GM19351 (cell line): ENCODE measurements around the gene PREX1.

Experiments
- ATAC-seq: cut with Tn5 transposase; IDR thresholded peaks from one replicate; pipeline ENCODE4 v1.9.1; 2021; ENCODE audit warnings: mild to moderate bottlenecking, moderate library complexity; ENCODE audit not compliant: unreplicated experiment

PREX1 gene

DNA sequence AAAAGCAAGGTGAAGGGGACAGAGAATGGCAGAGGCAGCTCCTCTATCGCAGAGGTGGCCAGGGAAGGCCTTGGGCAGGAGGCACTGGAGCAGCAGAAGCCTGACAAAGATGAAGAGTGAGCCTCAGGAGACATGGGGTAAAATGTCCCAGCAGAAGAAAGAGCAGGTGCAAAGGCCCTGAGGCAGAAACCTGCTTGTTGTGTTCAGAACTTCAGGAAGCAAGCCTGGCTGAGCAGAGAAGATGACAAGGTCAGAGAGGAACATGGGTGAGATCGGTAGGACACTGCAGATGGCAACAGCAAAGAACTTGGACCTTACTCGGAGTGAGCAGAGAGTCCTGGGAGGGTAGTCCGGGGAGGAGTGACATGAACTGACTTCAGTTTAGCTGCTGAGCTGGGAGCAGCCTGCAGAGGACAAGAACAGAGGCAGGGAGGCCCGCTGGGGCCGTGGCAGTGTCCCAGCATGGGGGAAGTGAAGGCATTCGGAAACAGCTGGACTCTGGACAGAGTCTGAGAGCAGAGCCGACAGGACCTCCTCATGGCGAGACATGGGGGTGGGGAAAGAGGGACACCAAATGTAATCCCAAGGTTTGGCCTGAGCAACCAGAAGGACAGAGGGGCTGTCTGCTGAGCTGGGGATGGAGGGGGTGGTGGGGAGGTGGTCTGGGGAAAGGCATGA lies 106.3 kb downstream of the PREX1 start:
- no peak for ATAC-seq

DNA sequence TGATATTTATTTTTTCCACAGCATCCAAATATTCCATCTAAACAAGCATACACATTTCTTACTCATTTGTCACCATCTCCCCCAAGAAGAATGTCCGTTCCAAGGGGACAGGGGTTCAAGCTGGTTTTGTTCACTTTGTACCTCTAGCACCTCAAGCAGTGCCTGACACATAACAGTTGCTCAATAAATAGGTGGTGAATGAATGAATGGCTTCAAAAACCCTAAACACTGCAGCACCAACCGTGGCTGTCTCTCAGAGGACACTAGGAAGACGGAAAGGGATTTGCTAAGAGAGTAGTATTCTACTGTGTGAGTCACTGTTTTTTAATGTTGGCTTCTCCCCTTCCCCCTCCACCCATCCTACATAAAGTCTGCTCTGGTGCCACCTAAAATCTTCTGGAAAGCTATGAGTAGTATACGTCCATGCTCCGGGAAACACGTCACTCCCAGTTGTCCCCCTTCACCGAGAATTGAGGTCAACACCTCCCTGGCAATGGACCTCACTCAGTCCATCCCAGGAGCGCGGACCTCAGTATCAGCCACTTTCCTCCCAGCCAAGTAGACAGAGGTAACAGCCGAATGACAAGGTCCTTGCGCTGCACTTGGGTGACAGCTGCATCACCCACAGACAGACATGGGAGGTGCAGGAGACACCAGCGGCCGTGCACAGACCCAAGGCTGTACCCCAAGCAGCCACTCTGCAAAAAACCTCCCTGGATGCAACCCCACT lies 107.4 kb downstream of the PREX1 start:
- no peak for ATAC-seq

DNA sequence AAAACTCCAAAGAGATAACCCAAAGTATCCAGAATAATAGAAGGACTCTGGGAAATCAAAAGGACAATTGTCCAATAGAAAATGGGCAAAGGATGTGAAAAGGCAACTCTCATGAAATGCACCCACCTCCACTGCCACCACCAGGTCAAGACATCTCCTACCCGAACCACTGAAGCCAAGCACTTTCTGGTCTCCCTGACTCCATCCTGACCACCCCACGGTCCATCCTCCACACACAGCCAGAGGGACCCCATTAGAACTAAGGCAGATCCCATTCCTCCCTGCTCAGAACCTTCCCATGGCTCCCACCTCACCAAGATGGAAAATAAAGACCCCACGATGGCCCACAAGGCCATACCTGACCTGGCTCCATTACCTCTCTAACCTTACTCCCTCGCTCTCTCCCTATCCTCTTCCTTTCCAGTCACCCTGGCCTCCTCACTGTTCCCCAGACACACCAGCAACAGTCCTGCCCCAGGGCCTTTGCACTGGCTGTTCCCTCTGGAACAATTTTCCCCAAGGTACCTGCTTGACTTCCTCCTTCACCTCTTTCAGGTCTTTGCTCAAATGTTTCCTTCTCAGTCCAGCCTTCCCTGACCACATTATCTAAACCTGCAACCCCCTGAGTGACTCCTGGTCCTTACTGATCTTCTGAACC lies 108.1 kb downstream of the PREX1 start:
- ATAC-seq, result no peak

DNA sequence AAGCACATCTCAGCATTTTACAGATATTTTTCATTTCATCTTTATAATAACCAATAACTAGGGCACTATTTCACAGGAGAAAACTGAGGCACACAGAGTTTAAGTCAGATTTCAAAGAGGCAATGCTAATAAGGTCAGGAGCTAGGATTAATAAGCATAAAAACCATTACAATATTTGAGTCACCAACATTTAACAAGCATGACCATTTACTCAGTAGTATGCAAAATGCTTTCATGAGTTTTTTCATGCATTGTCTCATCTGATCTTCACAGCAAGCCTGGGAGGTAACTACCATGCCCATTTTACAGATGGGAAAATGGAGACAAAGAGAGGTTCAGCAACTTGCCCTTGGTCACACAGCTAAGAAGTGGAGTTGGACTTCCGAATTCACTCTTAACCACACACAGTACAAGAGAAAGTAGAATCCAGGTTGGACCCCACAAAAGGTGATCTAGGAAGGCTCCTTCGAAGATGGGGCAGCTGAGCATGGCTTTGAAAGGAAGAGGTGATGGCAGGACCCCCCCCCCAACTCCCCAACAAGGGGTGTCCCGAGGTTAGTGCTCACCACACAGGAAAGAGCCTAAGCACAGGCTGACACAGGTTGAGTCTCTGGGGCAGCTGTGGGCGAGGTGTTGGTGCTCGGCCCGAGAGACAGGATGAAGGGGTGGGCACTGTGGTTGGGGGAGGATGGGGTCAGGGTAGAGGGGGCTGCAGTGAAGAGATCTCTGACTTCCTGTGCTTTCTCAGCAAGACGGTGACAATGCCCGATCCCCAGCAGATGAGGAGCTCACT lies 108.8 kb downstream of the PREX1 start:
- no peak for ATAC-seq

DNA sequence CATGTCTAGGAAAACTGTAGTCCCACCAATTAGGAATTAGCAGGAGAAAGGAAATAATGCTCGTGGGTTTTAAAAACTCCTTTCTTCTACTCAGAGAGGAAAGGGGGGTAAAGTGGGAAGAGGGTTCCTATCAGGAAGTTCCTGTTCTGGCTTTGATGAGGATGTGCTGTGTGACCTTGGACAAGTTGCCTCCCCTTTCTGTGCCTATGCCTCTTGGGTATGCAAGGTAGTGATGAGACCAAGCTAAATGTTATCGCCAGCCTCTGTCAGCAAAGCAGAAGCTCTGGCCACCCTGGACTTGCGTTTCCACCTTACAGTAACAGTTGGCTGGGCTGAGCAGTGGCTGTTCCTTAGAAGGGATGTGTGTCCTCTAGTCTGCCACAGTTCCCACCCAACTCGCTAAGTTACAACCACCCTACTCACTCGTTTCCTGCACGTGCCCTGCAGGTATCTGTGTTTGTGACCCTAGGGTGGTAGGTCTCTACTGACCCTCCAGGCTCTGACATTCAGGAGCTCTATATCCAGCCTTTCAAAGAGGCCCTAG lies 110.0 kb downstream of the PREX1 start:
- no peak for ATAC-seq

DNA sequence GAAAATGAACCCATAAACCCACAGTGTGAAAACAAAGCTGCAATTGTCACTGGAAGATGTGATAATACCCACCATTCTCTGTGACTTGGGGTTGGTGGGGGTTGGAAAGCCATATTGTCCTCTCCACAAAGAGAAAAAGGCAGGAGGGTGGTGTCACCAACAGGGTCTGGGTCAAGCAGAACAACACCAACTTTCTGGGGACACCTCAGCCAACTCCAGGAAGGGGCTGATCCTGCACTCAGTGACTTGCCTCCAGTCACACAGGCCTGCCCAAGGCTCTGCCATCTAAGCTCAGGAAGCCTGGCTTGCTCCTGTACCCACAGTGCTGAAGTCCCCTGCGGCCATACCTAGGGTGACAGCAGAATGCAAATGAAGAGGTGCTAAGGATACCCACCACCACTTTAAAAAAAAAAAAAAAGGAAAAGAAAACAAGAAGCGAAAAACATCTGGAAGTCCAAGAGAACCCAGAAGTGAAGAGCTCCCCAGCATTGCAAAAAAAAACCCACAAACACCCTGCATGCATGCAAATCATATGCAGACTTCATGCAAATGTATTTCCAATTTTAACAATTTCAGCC lies 110.6 kb downstream of the PREX1 start:
- no peak for ATAC-seq

DNA sequence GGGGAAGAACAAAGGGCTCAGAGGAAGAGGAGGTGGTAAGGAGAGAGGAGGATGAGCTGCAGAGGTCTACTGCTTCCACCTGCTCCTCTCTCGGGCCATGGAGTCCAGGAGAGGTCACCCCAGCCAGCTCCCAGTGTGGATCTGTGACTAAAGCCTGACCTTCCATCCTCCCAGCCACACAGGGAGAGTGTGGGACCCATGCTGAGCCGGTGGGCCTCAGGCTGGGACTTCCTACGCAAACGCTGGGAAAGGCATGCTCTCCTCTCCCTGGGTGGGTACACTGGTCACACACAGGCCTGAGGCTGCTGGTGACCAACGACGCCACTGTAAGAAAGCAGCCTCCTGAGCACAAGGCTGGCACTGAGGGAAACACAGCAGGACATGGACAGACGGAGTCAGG lies 111.3 kb downstream of the PREX1 start:
- ATAC-seq, result no peak

DNA sequence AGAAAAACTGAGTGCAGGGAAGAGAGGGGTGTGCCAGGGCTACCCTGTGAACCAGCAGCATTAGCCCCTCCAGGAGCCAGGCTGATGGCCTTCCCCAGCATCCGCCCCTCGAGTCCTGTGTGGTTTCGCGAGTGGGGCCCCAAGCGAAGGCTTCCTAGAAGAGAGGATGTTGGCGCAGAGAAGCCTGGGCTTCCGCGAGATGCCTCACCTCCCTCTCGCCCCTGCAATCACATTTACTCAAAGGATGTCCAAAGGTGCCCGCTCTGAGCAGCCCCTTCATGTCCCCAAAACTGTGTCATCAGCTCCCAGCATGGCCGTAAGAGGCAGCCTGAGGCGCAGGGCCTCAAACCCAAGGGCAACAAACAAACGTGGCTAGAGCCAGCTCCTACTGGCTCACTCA lies 111.7 kb downstream of the PREX1 start:
- no peak for ATAC-seq

DNA sequence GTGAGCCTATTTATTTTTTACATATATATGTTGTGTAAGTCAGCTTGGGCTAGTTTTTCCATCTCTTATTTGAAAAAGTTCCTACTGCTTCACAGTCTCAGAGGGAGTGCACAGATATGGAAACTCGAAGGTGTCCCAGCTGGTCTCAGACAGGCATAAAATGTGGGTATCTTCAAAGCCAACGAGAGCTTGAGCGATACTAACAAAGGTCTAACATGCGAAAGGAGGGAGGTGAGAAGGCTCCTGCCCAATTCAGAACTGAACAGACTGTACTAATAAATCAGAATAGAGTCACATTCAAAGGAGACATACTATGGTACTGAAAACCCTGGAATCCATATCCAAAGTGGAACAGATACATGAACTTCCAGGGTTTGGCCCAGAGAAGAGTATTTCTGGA lies 113.0 kb downstream of the PREX1 start:
- ATAC-seq, result no peak

DNA sequence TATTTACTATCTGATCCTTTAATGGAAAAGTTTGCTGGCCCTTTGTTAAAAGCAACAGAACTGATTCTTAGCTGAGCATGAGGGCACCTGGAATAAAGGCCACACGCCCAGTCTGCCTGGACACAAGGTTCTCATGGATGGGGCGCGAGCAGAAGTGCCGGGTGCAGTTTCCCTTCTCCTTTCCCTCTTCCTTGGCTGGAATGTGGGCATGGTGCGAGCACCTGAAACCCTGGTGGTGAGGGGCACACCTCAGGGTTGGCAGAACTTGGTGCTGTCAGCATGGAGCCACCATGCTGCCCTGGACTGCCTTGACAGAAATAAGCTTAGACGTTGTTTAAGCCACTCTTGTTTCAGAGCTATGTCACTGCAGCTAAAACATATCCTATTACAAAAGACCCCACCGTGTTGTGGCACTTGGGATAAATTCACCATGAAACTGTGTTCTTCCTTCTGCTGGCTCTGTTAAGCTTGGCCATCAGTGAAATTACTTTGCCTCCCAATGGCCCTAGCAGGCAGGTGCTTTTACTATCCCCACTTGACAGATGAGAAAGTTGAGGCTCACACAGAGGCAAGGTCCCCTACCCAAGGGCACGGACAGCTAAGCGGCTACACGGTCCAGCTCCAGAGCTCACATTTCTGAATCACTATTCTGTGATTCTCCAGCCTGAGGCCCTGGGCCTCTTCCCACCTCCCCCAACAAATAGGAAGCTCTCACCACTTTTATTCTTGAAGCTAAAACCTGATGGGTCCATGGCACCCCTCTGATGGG lies 115.9 kb downstream of the PREX1 start:
- peak; percentile 14 for ATAC-seq

DNA sequence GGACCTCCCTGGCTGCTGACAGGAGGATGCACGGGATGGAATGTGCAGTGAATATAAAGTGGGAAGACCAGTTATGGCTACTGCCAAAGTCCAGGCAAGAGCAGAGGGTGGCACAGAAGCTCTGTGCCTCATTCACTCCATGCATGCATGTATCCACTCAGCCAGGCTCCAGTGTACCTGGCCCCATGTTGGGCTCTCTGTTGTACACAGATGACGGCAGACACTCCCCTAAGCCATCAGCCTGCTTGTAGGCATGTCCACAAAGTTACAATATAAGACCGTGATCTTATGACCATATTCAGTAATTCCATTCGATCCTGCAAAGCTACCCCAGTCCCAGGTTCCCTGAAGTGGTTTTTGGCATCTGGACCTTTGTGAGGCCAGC lies 116.8 kb downstream of the PREX1 start:
- ATAC-seq, result no peak

DNA sequence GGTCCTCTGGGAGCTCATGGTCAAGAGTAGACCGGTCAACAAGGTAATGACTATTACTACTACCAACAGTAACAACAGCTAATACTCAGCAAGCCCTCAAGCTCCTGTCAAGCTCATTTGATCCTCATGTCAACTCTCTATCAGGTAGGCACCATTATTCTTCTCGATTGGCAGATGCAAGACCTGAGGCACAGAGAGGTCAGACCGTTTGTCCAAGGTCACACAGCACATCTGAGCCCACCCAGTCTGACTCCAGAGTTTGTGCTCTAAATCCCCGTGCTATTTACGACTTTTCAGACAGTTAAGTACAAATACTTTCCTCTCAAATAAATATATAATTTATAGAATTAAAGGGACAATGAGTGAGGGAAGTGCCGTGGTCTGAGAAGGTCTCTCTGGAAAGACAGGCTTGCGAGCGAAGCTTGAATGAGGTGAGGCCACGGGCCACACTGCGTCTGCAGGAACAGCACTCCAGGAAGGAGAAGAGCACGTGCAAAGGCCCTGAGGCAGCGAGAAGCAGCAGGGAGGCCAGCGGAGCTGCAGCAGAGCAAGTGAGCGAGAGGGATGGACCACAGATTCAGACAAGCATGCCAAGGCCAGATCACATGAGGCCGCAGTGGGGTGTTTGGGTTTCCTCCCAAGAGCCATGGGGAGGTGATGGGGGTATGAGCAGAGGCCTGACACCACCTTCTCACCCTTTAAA lies 117.3 kb downstream of the PREX1 start:
- no peak for ATAC-seq

DNA sequence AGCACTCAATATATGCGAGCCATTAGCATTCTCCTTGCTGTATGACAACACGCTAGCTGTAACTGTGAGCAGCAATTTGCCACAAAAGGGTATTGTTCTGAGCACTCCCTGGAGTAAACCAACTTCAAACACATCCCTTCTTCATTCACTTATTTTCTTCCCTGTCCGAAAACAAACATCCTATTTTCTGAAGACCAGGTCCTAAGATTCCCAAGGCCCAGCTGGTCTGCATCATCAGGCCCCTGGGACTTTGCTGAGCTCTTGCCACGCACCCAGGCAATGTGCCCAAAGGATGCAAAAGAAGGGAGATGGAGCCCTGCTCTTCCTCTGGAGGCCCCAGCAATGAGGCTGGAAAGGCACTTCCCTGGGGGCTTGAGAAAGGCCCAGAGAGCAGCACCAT lies 118.1 kb downstream of the PREX1 start:
- ATAC-seq, result no peak

DNA sequence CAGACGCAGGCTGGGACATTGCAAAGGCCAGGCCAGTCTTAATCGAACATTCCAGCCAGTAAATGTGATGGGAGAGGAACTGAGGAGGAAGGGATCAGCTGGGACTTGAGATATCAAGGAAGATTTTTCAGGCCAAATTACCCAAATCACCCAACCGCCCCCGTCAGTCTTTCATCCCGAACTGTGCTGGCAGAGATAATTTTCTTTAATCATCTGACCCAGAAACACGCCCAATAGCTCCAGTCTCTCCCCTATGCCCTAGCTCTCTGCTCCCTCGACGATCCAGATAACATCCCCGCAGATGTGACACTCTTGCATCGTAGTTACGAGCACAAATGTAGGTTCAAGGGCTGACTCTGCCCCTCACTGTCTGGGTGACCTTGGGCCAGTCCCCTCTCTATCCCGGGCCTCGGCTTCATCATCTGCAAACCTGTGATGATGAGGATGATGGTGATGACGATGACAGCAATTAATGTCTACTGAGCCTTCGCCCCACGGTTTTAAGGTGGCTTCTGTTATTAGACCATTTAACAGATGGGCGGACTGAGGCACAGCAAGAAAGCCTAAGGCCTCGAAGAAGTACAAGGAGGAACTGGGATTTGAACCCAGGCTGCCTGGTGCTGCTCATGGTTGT lies 118.6 kb downstream of the PREX1 start:
- no peak for ATAC-seq

DNA sequence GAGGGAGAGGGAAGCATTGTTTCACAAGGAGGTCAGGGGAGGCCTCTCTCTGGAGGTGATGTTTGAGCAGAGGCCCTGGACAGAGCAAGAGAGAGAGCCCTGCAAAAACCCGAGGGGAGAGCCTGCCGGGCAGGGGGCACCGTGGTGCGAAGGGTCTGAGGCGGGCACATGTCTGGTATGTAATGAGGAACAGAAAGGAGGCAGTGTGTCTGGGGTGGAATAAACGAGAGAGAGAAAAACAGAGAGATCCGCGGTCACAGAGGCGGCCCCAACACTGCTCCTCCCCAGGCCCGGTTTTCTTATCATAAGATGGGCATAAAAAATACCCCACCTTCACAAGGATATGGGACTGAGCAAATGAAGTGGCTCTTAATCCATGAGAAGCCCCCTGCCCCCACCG lies 119.2 kb downstream of the PREX1 start:
- no peak for ATAC-seq

DNA sequence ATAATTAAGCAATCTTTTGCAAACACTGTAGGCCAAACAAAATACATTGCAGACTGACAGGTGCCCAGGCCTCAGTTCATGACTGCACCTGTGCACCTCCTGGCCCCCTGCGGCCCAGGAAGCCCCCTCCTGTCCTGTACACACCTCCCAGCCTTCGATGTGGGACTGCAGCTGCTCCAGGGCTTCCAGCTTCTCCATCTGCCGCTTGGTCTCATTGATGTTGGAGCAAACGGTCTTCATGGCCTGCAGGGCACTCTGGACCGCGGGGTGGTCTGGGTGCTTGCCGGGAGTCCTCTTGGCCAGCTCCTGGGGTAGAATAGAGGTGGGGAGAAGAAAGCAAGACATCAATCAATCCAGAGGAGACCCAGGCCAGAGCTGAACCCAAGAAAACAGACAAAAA lies 119.7 kb downstream of the PREX1 start:
- ATAC-seq, result no peak

DNA sequence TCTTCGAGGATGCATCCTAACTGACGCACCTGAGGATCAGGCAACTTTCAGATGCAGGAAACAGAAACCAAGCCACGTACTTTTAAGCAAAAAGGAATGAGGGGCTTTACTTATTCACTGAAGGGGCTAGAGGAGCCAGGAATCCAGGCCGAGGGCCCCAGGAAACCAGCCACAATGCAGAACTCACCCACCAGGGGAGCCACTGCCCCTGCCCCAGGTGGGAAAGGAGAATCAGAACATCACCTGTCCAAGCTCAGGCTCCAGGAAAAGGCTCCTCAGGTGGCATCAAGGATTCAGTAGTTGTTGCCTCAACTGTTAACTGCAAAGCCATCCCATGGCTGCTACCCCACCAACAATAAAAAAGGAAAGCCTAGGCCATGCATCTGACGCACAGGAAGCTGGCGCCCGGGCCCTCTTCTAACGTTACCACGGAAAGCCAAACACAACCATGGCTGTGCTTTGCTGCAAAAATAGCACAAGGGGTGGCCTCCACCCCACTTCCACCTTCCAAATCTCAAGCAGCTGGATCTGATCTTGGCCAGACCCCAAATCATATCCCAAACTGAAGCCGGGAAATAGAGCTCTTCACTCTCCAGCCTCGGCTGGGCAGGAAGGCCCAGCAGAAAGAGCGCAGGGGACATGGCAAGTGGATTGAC lies 121.0 kb downstream of the PREX1 start:
- no peak for ATAC-seq

DNA sequence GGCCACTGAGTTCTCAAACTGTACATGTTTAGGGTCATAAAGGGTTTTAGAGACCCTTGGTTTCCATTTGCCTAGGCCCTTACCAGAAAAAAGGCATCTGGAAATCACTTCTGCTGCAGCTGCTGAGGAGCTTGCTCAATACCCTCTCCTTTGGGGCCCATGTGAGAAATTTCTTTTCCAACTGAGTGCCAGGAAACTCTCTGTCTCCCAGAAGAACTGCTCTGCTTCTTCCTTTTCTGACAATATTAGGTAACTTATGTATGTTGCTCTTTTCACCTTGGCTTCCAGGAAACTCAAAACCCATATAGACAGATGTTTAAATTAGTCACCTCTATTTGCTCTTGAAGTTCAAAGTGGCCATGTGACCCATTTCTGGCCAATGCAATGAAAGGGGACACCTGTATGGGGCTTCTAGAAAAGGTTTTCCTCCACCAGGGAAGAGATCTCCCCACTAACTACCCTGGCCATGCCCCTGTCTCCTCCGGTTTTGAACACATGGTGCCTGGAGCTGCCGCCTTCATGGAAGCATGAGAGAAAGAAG lies 121.6 kb downstream of the PREX1 start:
- no peak for ATAC-seq
